Measurements from ENCODE around the gene TNFRSF8.

GRCh38 chr1:12169442-12170135 lies 106.5 kb downstream of the TNFRSF8 start:
- TF ChIP-seq CTCF (conservative IDR thresholded peaks at IDR 0.05; ENCODE audit: low read depth, low read length) (no peak), EZH2 (IDR thresholded peaks at IDR 0.05; ENCODE audit: low read length, unreplicated experiment) (no peak)
